ENCODE measurements around the gene GADL1.
A peak's percentile ranks its signal among the peaks of the same experiment; 100 is the strongest.

The GADL1 gene

GRCh38 chr3:30811151-30811795, 83.2 kb downstream of the GADL1 start:
- no peak for DNase-seq (ENCODE audit: low read depth in 2 of 2)

GRCh38 chr3:30810625-30811024, 83.8 kb downstream of the GADL1 start:
- no peak for DNase-seq (ENCODE audit: low read depth in 2 of 2)

- DNase-seq (ENCODE audit: low read depth in 2 of 2) = no peak
Measured at GRCh38 chr3:30805695-30806094, 88.8 kb downstream of the GADL1 start.

- DNase-seq (ENCODE audit: low read depth in 2 of 2) = no peak
Measured at GRCh38 chr3:30804984-30805383, 89.5 kb downstream of the GADL1 start.

- no peak for DNase-seq (ENCODE audit: low read depth in 2 of 2)
Measured at GRCh38 chr3:30795176-30795575, 99.3 kb downstream of the GADL1 start.

GRCh38 chr3:30793740-30794139, 100.7 kb downstream of the GADL1 start:
- no peak for DNase-seq (ENCODE audit: low read depth in 2 of 2)

- DNase-seq (ENCODE audit: low read depth in 2 of 2) = no peak
Measured at GRCh38 chr3:30790150-30790549, 104.3 kb downstream of the GADL1 start.

- no peak for DNase-seq (ENCODE audit: low read depth in 2 of 2)
Measured at GRCh38 chr3:30786365-30786764, 108.1 kb downstream of the GADL1 start.

GRCh38 chr3:30779686-30780287, 114.7 kb downstream of the GADL1 start:
- DNase-seq (ENCODE audit: low read depth in 2 of 2) = no peak

- DNase-seq (ENCODE audit: low read depth in 2 of 2) = no peak
Measured at GRCh38 chr3:30778933-30779332, 115.5 kb downstream of the GADL1 start.

GRCh38 chr3:30777426-30778113, 116.9 kb downstream of the GADL1 start:
- no peak for DNase-seq (ENCODE audit: low read depth in 2 of 2)

GRCh38 chr3:30776186-30776815, 118.2 kb downstream of the GADL1 start:
- no peak for DNase-seq (ENCODE audit: low read depth in 2 of 2)

GRCh38 chr3:30775040-30775439, 119.4 kb downstream of the GADL1 start:
- no peak for DNase-seq (ENCODE audit: low read depth in 2 of 2)

- DNase-seq (ENCODE audit: low read depth in 2 of 2) = no peak
Measured at GRCh38 chr3:30774062-30774461, 120.4 kb downstream of the GADL1 start.

GRCh38 chr3:30770387-30770786, 124.1 kb downstream of the GADL1 start:
- DNase-seq (ENCODE audit: low read depth in 2 of 2) = no peak

- peak; percentile 29 to 75 for DNase-seq (ENCODE audit: low read depth in 2 of 2)
Measured at GRCh38 chr3:30768703-30769550, 125.5 kb downstream of the GADL1 start.

- DNase-seq (ENCODE audit: low read depth in 2 of 2) = no peak
Measured at GRCh38 chr3:30768046-30768445, 126.4 kb downstream of the GADL1 start.

- no peak for DNase-seq (ENCODE audit: low read depth in 2 of 2)
Measured at GRCh38 chr3:30766522-30766921, 127.9 kb downstream of the GADL1 start.

GRCh38 chr3:30764891-30765290, 129.6 kb downstream of the GADL1 start:
- no peak for DNase-seq (ENCODE audit: low read depth in 2 of 2)

- DNase-seq (ENCODE audit: low read depth in 2 of 2) = no peak
Measured at GRCh38 chr3:30764281-30764680, 130.2 kb downstream of the GADL1 start.

- DNase-seq (ENCODE audit: low read depth in 2 of 2) = no peak
Measured at GRCh38 chr3:30761374-30761773, 133.1 kb downstream of the GADL1 start.

GRCh38 chr3:30760737-30761136, 133.7 kb downstream of the GADL1 start:
- no peak for DNase-seq (ENCODE audit: low read depth in 2 of 2)
